GM20000 (cell line): ENCODE measurements around the gene B4GALT1.

Experiments used
- DNase-seq: peaks from one replicate; pipeline ENCODE4 v3.0.0; 2012; ENCODE audit warnings: low spot score
- TF ChIP-seq, protein P1 (sequence below): IDR thresholded peaks from 2 replicates; pipeline ENCODE4 v1.5.1; 2012; ENCODE audit warnings: mild to moderate bottlenecking, control low read depth; ENCODE audit errors: extremely low read depth, missing control alignments

The B4GALT1 gene

DNA sequence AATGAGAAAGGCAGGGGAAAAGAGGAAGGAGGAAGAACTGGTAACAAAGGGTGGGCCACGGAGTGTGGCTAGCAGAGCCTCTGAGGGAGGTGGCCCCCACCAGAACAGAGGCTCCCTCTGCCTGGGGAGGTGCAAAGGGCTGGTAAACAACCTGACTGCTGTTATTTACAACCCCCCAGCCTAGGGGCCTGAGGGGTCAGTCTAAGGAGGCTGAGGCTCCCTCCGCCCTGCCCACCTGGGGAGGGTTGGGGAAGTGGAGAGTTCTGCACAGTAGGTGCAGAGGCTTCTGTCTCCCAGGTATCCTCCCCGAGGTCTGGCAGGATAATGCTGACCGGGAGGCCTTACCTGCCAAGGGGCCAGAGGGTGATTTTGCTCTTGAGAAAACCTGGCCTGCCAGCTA lies 55.0 kb downstream of the B4GALT1 start:
- TF ChIP-seq, protein P1, sequence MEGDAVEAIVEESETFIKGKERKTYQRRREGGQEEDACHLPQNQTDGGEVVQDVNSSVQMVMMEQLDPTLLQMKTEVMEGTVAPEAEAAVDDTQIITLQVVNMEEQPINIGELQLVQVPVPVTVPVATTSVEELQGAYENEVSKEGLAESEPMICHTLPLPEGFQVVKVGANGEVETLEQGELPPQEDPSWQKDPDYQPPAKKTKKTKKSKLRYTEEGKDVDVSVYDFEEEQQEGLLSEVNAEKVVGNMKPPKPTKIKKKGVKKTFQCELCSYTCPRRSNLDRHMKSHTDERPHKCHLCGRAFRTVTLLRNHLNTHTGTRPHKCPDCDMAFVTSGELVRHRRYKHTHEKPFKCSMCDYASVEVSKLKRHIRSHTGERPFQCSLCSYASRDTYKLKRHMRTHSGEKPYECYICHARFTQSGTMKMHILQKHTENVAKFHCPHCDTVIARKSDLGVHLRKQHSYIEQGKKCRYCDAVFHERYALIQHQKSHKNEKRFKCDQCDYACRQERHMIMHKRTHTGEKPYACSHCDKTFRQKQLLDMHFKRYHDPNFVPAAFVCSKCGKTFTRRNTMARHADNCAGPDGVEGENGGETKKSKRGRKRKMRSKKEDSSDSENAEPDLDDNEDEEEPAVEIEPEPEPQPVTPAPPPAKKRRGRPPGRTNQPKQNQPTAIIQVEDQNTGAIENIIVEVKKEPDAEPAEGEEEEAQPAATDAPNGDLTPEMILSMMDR: no peak
- DNase-seq: no peak

DNA sequence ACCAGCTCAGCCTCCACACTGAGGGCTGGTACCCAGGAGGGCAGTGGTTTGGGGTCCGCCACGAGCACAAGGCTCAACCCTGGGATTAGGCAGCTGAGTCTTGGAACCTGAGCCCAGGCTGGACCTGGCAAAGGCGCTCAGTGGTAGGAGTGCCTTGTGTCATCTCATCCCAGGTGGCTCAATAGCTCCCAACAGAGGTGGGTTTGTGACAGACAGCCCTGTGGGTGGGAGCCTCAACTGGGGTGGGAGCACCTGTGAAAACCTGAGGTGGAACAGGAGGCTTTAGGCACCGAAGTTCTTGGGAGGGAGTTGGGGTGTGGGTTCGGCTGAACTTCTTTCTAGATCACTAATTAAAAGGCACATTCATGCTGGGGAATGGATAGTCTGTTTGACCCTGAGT lies 55.5 kb downstream of the B4GALT1 start:
- DNase-seq: no peak

GRCh38 chr9:33110686-33111085 lies 56.5 kb downstream of the B4GALT1 start:
- no peak for DNase-seq
- TF ChIP-seq, protein P1: no peak

More for the DNA sequence above, 55.5 kb downstream of the B4GALT1 start:
- TF ChIP-seq, protein P1: no peak

- TF ChIP-seq, protein P1: no peak
- no peak for DNase-seq
Observed at GRCh38 chr9:33109850-33110595, 57.1 kb downstream of the B4GALT1 start.

GRCh38 chr9:33109097-33109496 lies 58.0 kb downstream of the B4GALT1 start:
- no peak for DNase-seq
- TF ChIP-seq, protein P1: no peak

- no peak for DNase-seq
- TF ChIP-seq, protein P1: no peak
Observed at GRCh38 chr9:33108472-33108871, 58.7 kb downstream of the B4GALT1 start.

GRCh38 chr9:33107762-33108161 lies 59.4 kb downstream of the B4GALT1 start:
- no peak for DNase-seq
- TF ChIP-seq, protein P1: no peak
